ENCODE measurements around the gene HOMEZ. TPM values are rescaled to one million over a fixed set of nuclear protein-coding genes. Genes with fewer than 3 reads are reported as not detected.
"Not testable (repeated sequence)": the region's sequence is repeated elsewhere in the genome, so short reads cannot be mapped to it uniquely, and the experiment has no call there.

Gene HOMEZ, protein sequence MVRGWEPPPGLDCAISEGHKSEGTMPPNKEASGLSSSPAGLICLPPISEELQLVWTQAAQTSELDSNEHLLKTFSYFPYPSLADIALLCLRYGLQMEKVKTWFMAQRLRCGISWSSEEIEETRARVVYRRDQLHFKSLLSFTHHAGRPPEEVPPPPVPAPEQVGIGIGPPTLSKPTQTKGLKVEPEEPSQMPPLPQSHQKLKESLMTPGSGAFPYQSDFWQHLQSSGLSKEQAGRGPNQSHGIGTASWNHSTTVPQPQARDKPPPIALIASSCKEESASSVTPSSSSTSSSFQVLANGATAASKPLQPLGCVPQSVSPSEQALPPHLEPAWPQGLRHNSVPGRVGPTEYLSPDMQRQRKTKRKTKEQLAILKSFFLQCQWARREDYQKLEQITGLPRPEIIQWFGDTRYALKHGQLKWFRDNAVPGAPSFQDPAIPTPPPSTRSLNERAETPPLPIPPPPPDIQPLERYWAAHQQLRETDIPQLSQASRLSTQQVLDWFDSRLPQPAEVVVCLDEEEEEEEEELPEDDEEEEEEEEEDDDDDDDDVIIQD
- 0.76 and 1.4 TPM in 2 replicates for total RNA-seq (2014; rRNA removed; shearing (Covaris generic); ENCODE audit: low replicate concordance)

DNA sequence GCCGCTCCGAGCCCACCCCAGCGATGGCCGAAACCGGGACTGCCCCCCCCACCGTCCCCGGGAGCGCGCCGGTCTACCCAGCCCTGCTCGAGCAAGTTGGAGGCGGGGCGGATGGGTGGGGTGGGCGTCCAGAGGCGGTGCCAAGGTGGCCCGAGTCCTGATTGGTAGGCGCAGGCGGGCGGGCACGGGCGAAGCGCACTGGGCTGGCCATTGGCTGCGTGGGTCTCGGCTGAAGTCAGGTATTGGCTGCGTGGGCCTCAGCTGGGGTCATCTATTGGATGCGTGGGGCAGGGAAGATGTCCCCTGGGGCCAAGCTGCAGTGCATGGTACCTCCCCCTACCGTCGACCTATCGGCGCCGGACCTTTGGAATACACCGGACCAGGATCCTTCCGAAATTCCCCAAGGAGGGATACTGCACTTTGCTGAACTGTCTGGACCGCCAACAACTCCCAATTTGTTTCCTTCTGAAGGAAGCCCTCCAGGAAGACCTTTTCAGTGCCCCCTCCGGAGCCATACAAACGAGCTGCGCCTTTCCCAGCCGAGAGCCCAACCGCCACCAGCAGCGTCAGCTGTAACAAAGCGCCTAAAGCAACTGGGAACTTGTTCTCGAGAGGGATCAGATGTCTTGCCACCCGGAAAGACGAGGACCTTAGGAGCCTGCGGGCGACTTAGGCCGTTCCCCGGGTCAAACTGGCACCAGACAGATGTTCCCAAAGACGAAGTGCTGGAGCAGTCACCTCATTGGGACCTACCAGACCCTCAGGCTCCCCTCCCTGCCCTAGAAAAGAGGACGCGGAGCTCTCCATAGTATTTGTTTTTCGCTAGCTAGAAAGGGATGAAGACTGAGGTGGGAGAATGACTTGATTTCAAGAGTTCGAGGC, at the start of gene HOMEZ:
Gene HOMEZ, minus strand, starts transcription at position 113 of the 882 bp plus-strand sequence. CDS start 180 bp downstream, outside the sequence.
- no peaks in the 10 kb centered on the region for H3K36me3 ChIP-seq
- peak; percentile 97 for DNase-seq
- no peaks in the 10 kb centered on the region for H3K27me3 ChIP-seq
- peak within 1 kb of the TSS; percentile 70 for H3K4me3 ChIP-seq
- no peaks in the 10 kb centered on the region for H3K9me3 ChIP-seq

DNA sequence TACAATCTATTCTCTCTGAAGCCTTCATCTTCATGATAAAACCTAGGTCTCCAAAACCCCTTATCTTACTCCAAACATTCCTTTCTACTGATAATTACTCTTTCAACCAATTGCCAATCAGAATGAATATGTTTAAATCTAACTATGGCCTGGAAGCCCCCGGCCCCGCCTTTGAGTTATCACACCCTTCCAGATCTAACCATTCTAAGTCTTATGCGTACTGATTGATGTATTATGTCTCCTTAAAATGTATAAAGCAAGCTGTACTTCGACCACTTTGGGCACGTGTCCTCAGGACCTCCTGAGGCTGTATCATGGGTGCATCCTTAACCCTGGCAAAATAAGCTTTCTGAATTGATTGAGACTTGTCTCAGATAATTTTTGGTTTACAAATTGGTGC, 49.7 kb upstream of the HOMEZ start:
- Histone ChIP-seq H3K4me3 (no peak overlapping the region), H3K27me3 (no peaks in the 10 kb centered on the region), H3K36me3 (no peaks in the 10 kb centered on the region), H3K9me3 (peaks cover 3% of the 10 kb centered on the region)
- DNase-seq = no peak

DNA sequence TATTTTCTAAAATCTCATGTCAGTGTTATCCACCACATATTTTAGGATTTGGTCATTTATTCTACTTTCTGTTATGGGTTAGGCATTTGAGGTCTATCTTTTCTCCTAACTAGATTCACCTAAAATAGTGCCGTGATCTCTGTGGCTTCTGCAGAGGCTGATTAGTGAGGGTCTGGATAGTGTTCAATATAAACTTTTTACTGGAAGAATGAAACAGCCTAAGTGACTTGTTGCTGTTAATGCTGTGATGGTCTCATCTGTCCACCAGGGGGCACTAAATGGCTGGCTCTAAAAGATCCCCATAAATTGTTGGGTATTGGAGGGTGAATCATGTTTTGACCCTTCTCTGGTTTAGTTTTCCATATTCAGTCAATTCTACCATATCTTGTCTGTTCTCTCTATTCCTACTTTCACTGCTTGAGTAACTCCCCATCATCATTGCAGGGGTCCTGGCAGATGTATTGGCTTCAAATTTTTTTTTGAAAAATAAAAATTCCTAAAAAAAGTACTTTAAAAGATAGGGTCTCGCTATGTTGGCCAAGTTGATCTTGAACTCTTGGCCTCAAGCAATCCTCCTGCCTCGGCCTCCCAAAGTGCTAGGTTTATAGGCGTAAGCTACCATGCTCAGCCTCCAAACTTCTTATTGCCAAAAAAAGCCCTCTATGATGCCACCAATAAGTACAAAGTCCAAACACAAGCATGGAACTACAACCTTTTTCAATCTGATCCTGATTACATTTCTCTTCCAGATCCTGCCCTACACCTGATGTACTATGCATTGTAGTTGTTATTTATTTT, 42.2 kb upstream of the HOMEZ start:
- Histone ChIP-seq H3K9me3 (no peaks in the 10 kb centered on the region), H3K4me3 (no peak overlapping the region), H3K27me3 (no peaks in the 10 kb centered on the region), H3K36me3 (peaks cover 16% of the 10 kb centered on the region)
- peak; percentile 31 for DNase-seq

DNA sequence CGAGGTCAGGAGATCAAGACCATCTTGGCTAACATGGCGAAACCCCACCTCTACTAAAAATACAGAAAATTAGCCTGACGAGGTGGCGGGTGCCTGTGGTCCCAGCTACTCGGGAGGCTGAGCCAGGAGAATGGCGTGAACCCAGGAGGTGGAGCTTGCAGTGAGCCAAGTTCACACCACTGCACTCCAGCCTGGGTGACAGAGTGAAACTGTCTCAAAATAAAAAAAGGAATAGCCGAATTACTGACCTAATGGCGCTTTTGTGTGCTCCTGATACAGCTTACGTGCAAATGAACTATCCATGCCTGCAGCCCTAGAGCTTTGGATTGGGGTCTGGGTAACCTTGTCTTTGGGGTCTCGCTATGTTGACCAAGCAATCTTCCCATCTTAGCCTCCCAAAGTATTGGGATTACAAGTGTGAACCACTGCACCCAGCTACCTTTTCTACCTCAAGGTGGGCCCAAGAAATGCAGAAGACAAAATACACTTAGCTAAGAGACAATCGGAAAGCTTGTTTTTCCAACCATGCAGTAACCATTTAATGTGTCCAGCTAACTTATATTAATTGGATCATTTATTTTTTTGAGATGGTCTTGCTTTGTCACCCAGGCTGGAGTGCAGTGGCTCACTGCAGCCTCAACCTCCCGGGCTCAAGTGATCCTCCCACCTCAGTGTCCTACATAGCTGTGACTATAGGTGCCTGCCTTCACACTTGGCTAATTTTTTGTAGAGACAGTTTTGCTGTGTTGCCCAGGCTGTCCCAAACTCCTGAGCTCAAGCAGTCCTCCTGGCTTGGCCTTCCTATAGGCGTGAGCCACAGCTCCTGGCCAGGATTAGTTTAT, 40.8 kb upstream of the HOMEZ start:
- H3K4me3 ChIP-seq = no peak overlapping the region
- H3K27me3 ChIP-seq = no peaks in the 10 kb centered on the region
- H3K36me3 ChIP-seq = peaks cover 29% of the 10 kb centered on the region
- H3K9me3 ChIP-seq = no peaks in the 10 kb centered on the region
- DNase-seq = no peak

DNA sequence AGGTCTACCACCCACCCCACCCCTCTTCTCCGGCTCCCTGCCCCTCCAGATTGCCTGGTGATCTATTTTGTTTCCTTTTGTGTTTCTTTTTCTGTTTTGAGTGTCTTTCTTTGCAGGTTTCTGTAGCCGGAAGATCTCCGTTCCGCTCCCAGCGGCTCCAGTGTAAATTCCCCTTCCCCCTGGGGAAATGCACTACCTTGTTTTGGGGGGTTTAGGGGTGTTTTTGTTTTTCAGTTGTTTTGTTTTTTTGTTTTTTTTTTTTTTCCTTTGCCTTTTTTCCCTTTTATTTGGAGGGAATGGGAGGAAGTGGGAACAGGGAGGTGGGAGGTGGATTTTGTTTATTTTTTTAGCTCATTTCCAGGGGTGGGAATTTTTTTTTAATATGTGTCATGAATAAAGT, 39.8 kb upstream of the HOMEZ start:
- not testable (repeated sequence) for DNase-seq, H3K4me3 ChIP-seq, H3K9me3 ChIP-seq, H3K27me3 ChIP-seq
- peaks cover 29% of the 10 kb centered on the region for H3K36me3 ChIP-seq

DNA sequence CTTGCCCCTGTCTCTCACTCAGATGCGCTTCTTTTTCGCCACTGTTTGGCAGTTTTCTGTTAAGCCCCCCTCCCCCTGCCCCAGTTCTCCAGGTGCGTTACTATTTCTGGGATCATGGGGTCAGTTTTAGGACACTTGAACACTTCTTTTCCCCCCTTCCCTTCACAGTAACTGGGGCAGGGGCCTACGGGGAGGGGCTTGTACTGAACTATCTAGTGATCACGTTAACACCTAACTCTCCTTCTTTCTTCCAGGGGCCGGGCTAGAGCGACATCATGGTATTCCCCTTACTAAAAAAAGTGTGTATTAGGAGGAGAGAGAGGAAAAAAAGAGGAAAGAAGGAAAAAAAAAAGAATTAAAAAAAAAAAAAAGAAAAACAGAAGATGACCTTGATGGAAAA, 39.1 kb upstream of the HOMEZ start:
- Histone ChIP-seq H3K9me3 (no peaks in the 10 kb centered on the region), H3K27me3 (no peaks in the 10 kb centered on the region), H3K36me3 (peaks cover 31% of the 10 kb centered on the region), H3K4me3 (no peak overlapping the region)
- no peak for DNase-seq

DNA sequence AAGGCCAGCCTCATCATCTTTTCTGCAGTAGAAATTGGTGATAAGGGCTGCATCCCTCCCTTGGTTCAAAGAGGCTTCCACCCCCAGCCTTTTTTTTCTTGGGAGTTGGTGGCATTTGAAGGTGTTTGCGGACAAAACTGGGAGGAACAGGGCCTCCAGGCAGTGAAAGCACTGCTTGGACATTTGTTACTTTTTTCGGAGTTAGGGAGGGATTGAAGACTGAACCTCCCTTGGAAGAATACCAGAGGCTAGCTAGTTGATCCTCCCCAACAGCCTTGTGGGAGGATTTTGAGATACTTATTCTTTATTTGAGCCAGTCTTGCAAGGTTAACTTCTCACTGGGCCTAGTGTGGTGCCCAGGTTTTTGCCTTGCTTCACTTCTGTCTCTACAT, 38.5 kb upstream of the HOMEZ start:
- Histone ChIP-seq H3K36me3 (peaks cover 33% of the 10 kb centered on the region), H3K27me3 (no peaks in the 10 kb centered on the region), H3K4me3 (no peak overlapping the region), H3K9me3 (no peaks in the 10 kb centered on the region)
- no peak for DNase-seq

DNA sequence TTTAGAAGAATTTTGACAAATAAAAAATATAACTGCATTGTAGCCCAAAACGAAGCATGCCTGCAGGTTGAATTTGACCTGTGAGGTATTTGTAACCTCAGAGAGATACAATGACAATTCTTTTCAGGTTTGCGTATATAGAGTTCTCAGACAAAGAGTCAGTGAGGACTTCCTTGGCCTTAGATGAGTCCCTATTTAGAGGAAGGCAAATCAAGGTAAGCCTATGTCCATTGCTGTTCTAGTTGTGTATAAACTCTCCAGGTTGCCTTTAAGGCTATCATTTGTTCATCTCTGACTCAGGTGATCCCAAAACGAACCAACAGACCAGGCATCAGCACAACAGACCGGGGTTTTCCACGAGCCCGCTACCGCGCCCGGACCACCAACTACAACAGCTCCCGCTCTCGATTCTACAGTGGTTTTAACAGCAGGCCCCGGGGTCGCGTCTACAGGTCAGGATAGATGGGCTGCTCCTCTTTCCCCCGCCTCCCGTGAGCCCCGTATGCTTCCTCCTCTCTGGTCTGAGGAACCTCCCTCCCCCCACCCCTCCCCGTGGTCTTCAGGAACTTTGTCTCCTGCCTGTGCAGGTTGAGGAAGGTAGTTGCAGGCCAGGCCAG, 38.0 kb upstream of the HOMEZ start:
- DNase-seq = no peak
- Histone ChIP-seq H3K27me3 (no peaks in the 10 kb centered on the region), H3K4me3 (no peak overlapping the region), H3K9me3 (no peaks in the 10 kb centered on the region), H3K36me3 (peaks cover 33% of the 10 kb centered on the region)

DNA sequence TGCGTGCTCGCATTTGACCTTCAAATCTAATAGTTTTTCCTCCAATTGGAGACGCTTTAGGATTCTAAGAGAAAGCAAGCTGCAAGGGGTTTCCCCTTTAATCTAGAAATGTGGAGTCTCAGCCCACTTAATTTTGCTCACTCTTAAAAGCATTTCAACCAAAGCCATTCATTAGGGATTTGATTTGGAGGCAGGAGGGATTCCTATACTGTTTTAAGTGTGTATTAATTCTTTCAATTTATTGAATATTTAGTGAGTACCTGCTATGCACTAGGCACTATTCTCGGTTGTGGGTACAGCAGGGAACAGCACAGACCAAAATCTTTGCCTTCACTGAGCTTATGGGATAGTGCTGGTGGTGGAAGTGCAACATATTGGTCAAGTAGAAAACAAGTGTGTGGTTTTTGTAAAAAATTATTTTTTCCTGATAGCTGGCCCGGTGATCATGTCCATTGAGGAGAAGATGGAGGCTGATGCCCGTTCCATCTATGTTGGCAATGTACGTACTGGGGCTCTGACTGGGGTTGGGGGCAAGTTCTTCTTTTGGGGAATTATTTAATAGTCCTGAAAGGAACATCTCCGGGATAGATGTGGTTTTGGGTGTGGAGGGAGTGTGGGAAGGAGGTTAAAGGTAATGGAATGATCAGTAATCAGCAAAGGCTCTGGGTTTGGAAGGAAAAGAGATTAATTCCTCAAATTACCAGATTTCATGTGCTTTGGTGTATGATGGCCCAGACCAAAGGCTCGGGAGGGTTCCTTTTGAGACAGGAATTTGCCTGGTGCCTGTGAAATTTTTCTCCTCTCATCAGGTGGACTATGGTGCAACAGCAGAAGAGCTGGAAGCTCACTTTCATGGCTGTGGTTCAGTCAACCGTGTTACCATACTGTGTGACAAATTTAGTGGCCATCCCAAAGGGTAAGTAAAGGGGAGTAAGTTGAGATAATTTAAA, 36.9 kb upstream of the HOMEZ start:
- no peaks in the 10 kb centered on the region for H3K27me3 ChIP-seq
- H3K36me3 ChIP-seq = peaks cover 33% of the 10 kb centered on the region
- peak overlapping the region; percentile 88 for H3K4me3 ChIP-seq
- H3K9me3 ChIP-seq = no peaks in the 10 kb centered on the region
- DNase-seq = no peak

DNA sequence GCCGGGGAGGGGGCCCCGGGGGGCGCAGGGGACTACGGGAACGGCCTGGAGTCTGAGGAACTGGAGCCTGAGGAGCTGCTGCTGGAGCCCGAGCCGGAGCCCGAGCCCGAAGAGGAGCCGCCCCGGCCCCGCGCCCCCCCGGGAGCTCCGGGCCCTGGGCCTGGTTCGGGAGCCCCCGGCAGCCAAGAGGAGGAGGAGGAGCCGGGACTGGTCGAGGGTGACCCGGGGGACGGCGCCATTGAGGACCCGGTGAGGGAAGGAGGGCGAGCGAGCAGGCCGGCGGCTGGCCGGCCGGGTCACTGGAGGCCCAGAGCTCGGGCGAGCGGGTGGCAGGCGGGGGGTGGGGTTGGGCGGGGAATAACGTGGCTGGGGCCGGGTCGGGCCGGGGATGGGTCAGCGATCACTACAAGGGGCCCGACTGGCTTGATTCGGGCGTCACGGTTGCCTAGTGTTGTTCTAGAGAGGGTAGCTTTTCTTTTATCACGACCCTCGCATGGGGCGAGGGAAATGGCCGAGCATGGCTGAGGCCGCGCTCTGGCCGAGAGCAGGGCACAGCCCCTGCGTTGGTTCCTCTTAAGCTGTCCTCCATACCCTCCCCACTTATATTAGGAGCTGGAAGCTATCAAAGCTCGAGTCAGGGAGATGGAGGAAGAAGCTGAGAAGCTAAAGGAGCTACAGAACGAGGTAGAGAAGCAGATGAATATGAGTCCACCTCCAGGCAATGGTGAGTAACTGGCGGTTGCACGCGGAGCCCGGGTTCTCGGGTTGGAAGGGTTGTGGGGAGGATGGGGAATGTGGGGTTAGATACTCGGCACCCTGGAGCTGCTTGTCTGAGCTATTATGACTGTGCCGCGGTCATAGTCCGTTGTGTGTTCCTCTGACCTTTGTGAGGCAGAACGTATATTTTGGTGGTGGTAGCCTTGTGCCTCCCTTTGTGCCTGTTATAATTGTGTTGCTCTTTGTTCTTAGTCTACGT, 35.9 kb upstream of the HOMEZ start:
- peak; percentile 34 for DNase-seq
- Histone ChIP-seq H3K36me3 (peaks cover 33% of the 10 kb centered on the region), H3K9me3 (no peaks in the 10 kb centered on the region), H3K27me3 (no peaks in the 10 kb centered on the region), H3K4me3 (peak overlapping the region; percentile 88)

DNA sequence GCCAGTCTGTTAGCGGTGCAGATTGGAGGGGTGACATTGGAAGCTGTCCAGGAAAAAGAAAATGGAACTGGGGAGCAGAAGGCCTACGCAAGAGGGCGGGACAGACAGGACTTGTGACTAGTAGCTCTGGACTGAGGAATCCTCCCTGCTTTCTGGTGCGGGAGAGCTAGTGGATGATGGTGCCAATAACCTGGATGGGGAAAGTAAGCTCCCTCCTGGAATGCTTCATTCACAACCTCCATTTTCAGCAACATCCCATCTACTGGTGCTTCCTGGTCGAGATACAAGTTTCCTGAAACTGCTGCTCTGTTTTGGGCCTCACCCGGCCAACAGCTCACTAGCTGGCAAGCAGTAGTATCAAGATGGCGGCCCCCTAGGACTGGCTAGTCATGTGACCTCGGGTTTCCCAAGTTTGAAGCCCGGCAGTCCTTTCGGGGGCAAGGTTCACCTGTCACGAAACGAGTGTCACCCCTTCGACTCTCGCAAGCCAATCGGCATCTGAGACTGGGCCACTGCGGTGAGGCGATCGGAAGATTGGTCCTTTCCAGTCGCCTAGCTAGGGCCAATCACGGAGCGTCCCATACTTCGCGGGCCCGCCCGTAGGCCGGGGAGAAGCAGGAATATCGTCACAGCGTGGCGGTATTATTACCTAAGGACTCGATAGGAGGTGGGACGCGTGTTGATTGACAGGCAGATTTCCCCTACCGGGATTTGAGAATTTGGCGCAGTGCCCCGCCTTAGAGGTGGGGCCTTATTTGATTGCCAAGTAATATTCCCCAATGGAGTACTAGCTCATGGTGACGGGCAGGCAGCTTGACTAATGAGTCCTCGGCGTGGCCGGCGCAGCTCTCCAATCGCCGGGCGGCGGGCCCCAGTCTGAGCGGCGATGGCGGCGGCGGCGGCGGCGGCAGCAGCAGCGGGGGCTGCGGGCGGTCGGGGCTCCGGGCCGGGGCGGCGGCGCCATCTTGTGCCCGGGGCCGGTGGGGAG, 34.9 kb upstream of the HOMEZ start, which contains the start of gene PABPN1:
Gene PABPN1, plus strand, starts transcription at position 874 of the 988 bp plus-strand sequence. Its CDS starts 13 bp downstream, at position 887.
- peak within 1 kb of the TSS; percentile 88 for H3K4me3 ChIP-seq
- peaks cover 33% of the 10 kb centered on the region for H3K36me3 ChIP-seq
- no peaks in the 10 kb centered on the region for H3K27me3 ChIP-seq
- H3K9me3 ChIP-seq = no peaks in the 10 kb centered on the region
- DNase-seq = peak; percentile 97

Data from MG63 (cell line).